Measurements from ENCODE around the gene TBCA. TPM values are rescaled to one million over a fixed set of nuclear protein-coding genes. Genes with fewer than 3 reads are reported as not detected.

TBCA gene
- total and polyA plus RNA-seq, 2 of the 13 experiments (the other 11 are each of a cell fraction or from before 2014, with no cell fraction given): 93.8 to 309 TPM

GRCh38 chr5:77775790-77776553 lies at the start of gene TBCA (continued):
- TF ChIP-seq NR2C2 (CRISPR knock-in tag; IDR thresholded peaks at IDR 0.05; ENCODE audit: borderline replicate concordance) (no peak), ZNF678 (CRISPR knock-in tag; IDR thresholded peaks at IDR 0.05) (peak; percentile 91; the same call in 1 of the 2 replicates), ZMYM4 (CRISPR knock-in tag; IDR thresholded peaks at IDR 0.05) (peak; percentile 89), ZNF644 (CRISPR knock-in tag; IDR thresholded peaks at IDR 0.05; ENCODE audit: low read depth) (no peak), PHF20 (CRISPR knock-in tag; IDR thresholded peaks at IDR 0.05) (peak; percentile 57; the same call in 1 of the 2 replicates), HNRNPL (IDR thresholded peaks at IDR 0.05; ENCODE audit: low read depth, low read length) (no peak), ZZZ3 (CRISPR knock-in tag; IDR thresholded peaks at IDR 0.05; ENCODE audit: borderline replicate concordance) (no peak), ZNF780A (CRISPR knock-in tag; IDR thresholded peaks at IDR 0.05) (peak; percentile 44; the same call in 1 of the 2 replicates), SRSF9 (IDR thresholded peaks at IDR 0.05; ENCODE audit: borderline replicate concordance, insufficient read depth, low read depth, low read length, poor library complexity, severe bottlenecking) (no peak), ZFP36L2 (CRISPR knock-in tag; IDR thresholded peaks at IDR 0.05) (no peak), TOPORS (CRISPR knock-in tag; IDR thresholded peaks at IDR 0.05) (peak; percentile 85; the same call in 1 of the 2 replicates), CSRNP2 (CRISPR knock-in tag; conservative IDR thresholded peaks at IDR 0.05; ENCODE audit: low read depth) (no peak), RBM39 (IDR thresholded peaks at IDR 0.05; ENCODE audit: low read depth, low read length, poor library complexity, severe bottlenecking) (peak; percentile 82), ZNF567 (CRISPR knock-in tag; IDR thresholded peaks at IDR 0.05; ENCODE audit: borderline replicate concordance) (no peak), ZFP90 (CRISPR knock-in tag; IDR thresholded peaks at IDR 0.05; ENCODE audit: borderline replicate concordance) (peak; percentile 79), ZNF282 (IDR thresholded peaks at IDR 0.05; ENCODE audit: partially characterized antibody) (no peak), U2AF2 (IDR thresholded peaks at IDR 0.05; ENCODE audit: low read depth, low read length) (no peak), ZNF605 (CRISPR knock-in tag; IDR thresholded peaks at IDR 0.05) (no peak), CEBPB (IDR thresholded peaks at IDR 0.05; ENCODE audit: borderline replicate concordance, low read depth, low read length) (no peak), ZNF138 (CRISPR knock-in tag; IDR thresholded peaks at IDR 0.05; ENCODE audit: low read depth) (no peak)
- TF ChIP-seq, protein P1, sequence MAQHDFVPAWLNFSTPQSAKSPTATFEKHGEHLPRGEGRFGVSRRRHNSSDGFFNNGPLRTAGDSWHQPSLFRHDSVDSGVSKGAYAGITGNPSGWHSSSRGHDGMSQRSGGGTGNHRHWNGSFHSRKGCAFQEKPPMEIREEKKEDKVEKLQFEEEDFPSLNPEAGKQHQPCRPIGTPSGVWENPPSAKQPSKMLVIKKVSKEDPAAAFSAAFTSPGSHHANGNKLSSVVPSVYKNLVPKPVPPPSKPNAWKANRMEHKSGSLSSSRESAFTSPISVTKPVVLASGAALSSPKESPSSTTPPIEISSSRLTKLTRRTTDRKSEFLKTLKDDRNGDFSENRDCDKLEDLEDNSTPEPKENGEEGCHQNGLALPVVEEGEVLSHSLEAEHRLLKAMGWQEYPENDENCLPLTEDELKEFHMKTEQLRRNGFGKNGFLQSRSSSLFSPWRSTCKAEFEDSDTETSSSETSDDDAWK (CRISPR knock-in tag; IDR thresholded peaks at IDR 0.05): no peak
- TF ChIP-seq, protein P2, sequence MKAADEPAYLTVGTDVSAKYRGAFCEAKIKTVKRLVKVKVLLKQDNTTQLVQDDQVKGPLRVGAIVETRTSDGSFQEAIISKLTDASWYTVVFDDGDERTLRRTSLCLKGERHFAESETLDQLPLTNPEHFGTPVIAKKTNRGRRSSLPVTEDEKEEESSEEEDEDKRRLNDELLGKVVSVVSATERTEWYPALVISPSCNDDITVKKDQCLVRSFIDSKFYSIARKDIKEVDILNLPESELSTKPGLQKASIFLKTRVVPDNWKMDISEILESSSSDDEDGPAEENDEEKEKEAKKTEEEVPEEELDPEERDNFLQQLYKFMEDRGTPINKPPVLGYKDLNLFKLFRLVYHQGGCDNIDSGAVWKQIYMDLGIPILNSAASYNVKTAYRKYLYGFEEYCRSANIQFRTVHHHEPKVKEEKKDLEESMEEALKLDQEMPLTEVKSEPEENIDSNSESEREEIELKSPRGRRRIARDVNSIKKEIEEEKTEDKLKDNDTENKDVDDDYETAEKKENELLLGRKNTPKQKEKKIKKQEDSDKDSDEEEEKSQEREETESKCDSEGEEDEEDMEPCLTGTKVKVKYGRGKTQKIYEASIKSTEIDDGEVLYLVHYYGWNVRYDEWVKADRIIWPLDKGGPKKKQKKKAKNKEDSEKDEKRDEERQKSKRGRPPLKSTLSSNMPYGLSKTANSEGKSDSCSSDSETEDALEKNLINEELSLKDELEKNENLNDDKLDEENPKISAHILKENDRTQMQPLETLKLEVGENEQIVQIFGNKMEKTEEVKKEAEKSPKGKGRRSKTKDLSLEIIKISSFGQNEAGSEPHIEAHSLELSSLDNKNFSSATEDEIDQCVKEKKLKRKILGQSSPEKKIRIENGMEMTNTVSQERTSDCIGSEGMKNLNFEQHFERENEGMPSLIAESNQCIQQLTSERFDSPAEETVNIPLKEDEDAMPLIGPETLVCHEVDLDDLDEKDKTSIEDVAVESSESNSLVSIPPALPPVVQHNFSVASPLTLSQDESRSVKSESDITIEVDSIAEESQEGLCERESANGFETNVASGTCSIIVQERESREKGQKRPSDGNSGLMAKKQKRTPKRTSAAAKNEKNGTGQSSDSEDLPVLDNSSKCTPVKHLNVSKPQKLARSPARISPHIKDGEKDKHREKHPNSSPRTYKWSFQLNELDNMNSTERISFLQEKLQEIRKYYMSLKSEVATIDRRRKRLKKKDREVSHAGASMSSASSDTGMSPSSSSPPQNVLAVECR (CRISPR knock-in tag; IDR thresholded peaks at IDR 0.05; ENCODE audit: borderline replicate concordance): peak; percentile 90

Measured in HepG2 (cell line).